GM12874 (cell line): ENCODE results near the gene MAML2.

ENCODE experiments used
- CTCF ChIP-seq: IDR thresholded peaks from 2 replicates; pipeline ENCODE4 v1.5.1; 2011; ENCODE audit warnings: low read depth, mild to moderate bottlenecking, control low read depth, low read length, moderate library complexity; ENCODE audit not compliant: insufficient read depth

The MAML2 gene

GRCh38 chr11:96280444-96280843 lies 62.6 kb downstream of the MAML2 start:
- TF ChIP-seq CTCF = no peak

GRCh38 chr11:96279896-96280290 lies 63.1 kb downstream of the MAML2 start:
- TF ChIP-seq CTCF = no peak

- TF ChIP-seq CTCF = no peak
Observed at GRCh38 chr11:96279018-96279895, 63.7 kb downstream of the MAML2 start.

- no peak for TF ChIP-seq CTCF
Observed at GRCh38 chr11:96278039-96278897, 64.7 kb downstream of the MAML2 start.

DNA sequence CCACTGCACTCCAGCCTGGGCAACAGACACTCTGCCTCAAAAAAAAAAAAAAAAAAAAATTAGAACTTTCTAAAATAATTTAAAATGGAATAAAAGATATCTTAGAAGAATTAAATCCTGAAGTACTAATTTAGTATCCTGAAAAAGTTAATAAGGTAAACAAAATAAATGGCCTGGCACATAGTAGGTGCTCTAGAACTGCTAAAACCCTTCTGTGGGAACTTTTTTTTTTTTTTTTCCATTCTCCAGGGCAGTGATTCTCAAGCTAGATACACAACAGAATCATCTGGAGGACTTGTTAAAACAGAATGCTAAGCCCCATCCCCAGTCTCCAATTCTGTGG lies 65.3 kb downstream of the MAML2 start:
- TF ChIP-seq CTCF = no peak

DNA sequence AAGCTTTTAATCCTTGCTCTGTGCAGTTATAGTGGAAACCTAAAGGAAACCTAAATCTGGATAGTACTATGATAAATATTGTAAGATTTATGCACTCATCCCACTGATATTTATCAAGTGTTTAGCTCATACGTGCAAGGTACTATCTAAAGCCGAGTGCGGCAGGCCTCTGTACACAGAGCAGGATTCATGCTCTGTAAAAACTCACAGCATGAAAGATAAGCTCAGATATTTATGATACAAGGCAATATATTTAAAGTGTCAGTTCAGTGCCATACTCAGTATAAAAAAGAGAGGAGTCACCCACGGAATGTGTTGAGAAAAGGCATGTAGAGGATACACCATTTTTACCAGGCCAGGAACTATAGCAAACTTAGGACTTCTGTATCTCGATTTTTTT lies 66.2 kb downstream of the MAML2 start:
- TF ChIP-seq CTCF = no peak

DNA sequence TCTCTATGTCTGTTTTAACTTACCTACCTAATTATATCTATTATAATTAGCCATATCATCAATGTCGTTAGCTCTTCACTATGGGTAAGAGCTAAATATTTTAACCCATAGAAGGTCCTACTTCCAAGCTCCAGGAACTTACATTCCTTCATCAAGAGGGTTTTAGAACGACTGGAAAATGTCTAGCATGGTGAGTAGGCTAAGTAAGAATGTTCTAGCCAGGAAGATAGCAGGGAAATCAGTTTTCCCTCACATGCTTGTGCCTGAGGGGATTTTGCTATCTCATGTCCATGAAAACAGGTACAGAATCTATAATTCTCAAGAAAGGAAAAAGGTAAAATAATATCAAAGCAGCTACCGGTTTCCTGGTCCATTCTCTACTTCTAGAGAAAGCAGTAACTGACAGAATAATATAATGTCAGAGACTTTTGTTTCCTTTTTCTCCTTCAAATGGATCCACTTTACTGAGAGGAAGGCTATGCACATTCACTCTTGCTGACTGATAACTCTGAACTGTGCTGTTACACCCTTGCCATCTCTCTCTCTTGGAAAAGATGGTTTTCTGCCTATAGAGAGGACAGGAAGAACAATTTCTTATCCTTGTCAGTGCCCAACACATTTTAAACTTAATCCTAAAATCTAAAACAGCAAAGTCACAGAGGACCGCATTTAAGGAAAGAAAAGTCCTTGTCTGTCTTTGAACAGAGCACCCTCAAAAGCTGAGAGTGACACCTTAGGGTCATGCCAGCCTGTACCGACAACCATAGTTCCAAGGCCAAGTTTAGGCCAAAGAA lies 67.0 kb downstream of the MAML2 start:
- TF ChIP-seq CTCF = no peak
